Gastrocnemius medialis (tissue), 4 donors: Measurements from ENCODE around the gene PRMT7. TPM values are rescaled to one million over a fixed set of nuclear protein-coding genes. Genes with fewer than 3 reads are reported as not detected.
A peak's percentile ranks its signal among the peaks of the same experiment; 100 is the strongest.

Experiments used
- ATAC-seq, 2 donors: fragments of 150-250 bp; one replicate each; pipeline ENCODE4 v1.9.1; 2016
- DNase-seq, 2 donors: peaks; one replicate each; pipeline ENCODE4 v3.0.0-alpha.2; 2019
- H3K27ac ChIP-seq, 4 donors: fragments of 200-600 bp; sonication (generic); 1 replicate in 1 of 4; 2 replicates in 3 of 4; pipeline ENCODE4 v1.5.1; 2016 to 2018; ENCODE audit warnings: mild to moderate bottlenecking in 2 of 4, moderate library complexity in 1 of 4
- H3K27me3 ChIP-seq, 3 donors: fragments of 200-600 bp; sonication (generic) in 2 of 3; 1 replicate in 1 of 3; 2 replicates in 2 of 3; pipeline versions ENCODE4 v1.5.1 to v1.6.0; 2016 to 2019; ENCODE audit warnings: mild to moderate bottlenecking in 1 of 3, moderate library complexity in 1 of 3
- H3K36me3 ChIP-seq, 2 donors: fragments of 200-600 bp; sonication (generic) in 1 of 2; one replicate each; pipeline ENCODE4 v1.5.1; 2017 to 2018
- H3K4me1 ChIP-seq, 2 donors: fragments of 200-600 bp; sonication (generic) in 1 of 2; one replicate each; pipeline ENCODE4 v1.5.1; 2016 to 2017; ENCODE audit warnings: mild to moderate bottlenecking in 2 of 2
- H3K4me3 ChIP-seq, 4 donors: fragments of 200-600 bp; sonication (generic) in 3 of 4; 1 replicate in 1 of 4; 2 replicates in 3 of 4; pipeline ENCODE4 v1.5.1; 2016 to 2019; ENCODE audit warnings: mild to moderate bottlenecking in 2 of 4
- H3K9me3 ChIP-seq, 3 donors: fragments of 200-600 bp; sonication (generic) in 2 of 3; 1 replicate in 1 of 3; 2 replicates in 2 of 3; pipeline ENCODE4 v1.5.1; 2016 to 2019
- POLR2A ChIP-seq, 2 donors: fragments of 450-650 bp; IDR thresholded peaks; one replicate each; pipeline ENCODE4 v1.6.1; 2017; ENCODE audit warnings: antibody characterized with exemption in 2 of 2, mild to moderate bottlenecking in 2 of 2, moderate library complexity in 2 of 2
- in situ Hi-C, 4 donors: fragments of 200-750 bp; cut with MboI; loops; one replicate each; pipeline versions ENCODE4 v1.15.0 to v1.8.0; 2017; ENCODE audit warnings: low sequenced_read_pairs in 4 of 4
- intact Hi-C: fragments of 100-400 bp; cut with DNase I; formaldehyde crosslinking; loops from one replicate; pipeline ENCODE4 v1.15.1; 2023; ENCODE audit warnings: low total_unique reads
- total RNA-seq, 4 donors: library from RNA; depleted of rRNA; stranded (reverse); fragments of >200 nt; gene quantifications; one replicate each; pipeline versions ENCODE4 v1.1.0 to v1.2.3, GENCODE V29; 2016
- TF ChIP-seq, protein P1 (sequence below), 5 experiments: fragments of 450-650 bp in 3 of 5; fragments of 200-600 bp in 2 of 5; sonication (generic) in 2 of 5; IDR thresholded peaks in 4 of 5; conservative IDR thresholded peaks in 1 of 5; 1 replicate in 4 of 5; 2 replicates in 1 of 5; pipeline ENCODE4 v1.5.1; 2016 to 2019; ENCODE audit warnings: antibody characterized with exemption in 5 of 5, mild to moderate bottlenecking in 3 of 5, moderate library complexity in 3 of 5

PRMT7 gene
- total RNA-seq, 4 donors from 2014 or later = 22.2 to 41.0 (median 32.8) TPM

DNA sequence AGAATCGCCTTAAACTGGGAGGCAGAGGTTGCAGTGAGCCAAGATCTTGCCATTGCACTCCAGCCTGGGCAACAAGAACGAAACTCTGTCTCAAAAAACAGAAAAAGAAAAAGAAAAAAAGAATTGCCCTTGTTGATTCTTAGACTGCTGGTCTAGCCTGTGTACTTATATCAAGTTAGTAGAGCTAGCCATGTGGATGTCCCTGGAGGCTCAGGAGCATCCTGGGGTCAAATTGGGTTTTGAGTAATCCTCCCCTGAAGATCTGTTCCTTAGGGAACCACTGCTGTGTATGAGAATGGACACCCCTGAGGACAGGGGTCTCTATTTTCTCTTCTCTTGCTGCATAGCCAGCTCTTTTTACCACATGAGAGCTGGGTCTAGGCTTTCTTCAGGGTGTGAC lies 21.6 kb upstream of the PRMT7 start:
- Histone ChIP-seq H3K27ac (peak overlapping the region; percentile 86 to 99 (median 95)), H3K4me1 (peaks cover 66 to 69% of the 10 kb centered on the region in 2 donors)

DNA sequence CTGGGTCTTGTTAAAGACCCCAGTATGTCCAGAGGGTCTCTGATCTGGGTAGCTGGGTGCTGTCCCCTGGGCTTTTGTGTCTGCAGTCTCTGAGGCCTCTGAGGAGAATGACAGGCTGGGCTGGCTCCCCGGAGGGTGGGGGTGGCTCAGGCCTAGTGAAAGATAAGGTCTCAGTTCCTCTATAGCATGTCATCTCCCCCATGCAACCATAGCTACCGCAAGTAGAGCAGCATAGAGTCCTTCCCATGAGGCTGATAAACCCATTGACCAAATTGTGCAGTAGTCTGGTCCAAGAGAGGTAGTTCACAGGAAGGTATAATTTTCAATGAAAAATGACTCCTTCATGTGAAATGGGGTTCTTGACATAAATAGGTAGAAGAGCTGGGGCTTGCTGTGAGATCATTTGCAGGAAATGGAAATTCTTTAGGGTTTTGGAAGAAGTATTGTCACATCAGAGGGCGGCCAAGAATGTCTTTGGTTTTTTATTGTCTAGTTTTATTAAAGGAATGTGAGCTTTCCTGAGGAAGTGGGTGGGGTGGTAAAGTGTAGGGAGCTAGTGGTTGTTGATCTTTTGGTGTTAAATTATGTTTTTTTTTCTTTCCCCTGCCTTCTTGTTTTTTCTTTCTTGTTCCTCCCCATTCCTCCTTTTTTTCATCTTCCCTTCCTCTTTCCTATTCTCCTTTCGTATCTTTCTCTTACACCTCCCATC lies 21.0 kb upstream of the PRMT7 start:
- Histone ChIP-seq H3K27me3 (no peaks in the 10 kb centered on the region), H3K36me3 (peaks cover 0 to 73% of the 10 kb centered on the region in 2 donors), H3K4me3 (no peak overlapping the region), H3K27ac (peak overlapping the region; percentile 86 to 99 (median 95)), H3K9me3 (no peaks in the 10 kb centered on the region), H3K4me1 (peaks cover 61 to 63% of the 10 kb centered on the region in 2 donors)
- ATAC-seq (no peak), DNase-seq (no peak)
- intact Hi-C loops = no loop called here
- in situ Hi-C loops = no loop called here
- no peak for TF ChIP-seq POLR2A (IDR thresholded peaks at IDR 0.05)
- TF ChIP-seq, protein P1, sequence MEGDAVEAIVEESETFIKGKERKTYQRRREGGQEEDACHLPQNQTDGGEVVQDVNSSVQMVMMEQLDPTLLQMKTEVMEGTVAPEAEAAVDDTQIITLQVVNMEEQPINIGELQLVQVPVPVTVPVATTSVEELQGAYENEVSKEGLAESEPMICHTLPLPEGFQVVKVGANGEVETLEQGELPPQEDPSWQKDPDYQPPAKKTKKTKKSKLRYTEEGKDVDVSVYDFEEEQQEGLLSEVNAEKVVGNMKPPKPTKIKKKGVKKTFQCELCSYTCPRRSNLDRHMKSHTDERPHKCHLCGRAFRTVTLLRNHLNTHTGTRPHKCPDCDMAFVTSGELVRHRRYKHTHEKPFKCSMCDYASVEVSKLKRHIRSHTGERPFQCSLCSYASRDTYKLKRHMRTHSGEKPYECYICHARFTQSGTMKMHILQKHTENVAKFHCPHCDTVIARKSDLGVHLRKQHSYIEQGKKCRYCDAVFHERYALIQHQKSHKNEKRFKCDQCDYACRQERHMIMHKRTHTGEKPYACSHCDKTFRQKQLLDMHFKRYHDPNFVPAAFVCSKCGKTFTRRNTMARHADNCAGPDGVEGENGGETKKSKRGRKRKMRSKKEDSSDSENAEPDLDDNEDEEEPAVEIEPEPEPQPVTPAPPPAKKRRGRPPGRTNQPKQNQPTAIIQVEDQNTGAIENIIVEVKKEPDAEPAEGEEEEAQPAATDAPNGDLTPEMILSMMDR (IDR thresholded peaks at IDR 0.05 in 4 of 5, conservative IDR thresholded peaks at IDR 0.05 in 1 of 5) = no peak

More for the DNA sequence above, 21.6 kb upstream of the PRMT7 start:
- DNase-seq (no peak), ATAC-seq (no peak)
- intact Hi-C loops (no loop called here), in situ Hi-C loops (no loop called here)
- no peak overlapping the region for H3K4me3 ChIP-seq
- TF ChIP-seq, protein P1 (IDR thresholded peaks at IDR 0.05 in 4 of 5, conservative IDR thresholded peaks at IDR 0.05 in 1 of 5) = no peak
- TF ChIP-seq POLR2A (IDR thresholded peaks at IDR 0.05) = no peak
- H3K9me3 ChIP-seq = no peaks in the 10 kb centered on the region
- H3K36me3 ChIP-seq = peaks cover 0 to 67% of the 10 kb centered on the region in 2 donors
- H3K27me3 ChIP-seq = no peaks in the 10 kb centered on the region

DNA sequence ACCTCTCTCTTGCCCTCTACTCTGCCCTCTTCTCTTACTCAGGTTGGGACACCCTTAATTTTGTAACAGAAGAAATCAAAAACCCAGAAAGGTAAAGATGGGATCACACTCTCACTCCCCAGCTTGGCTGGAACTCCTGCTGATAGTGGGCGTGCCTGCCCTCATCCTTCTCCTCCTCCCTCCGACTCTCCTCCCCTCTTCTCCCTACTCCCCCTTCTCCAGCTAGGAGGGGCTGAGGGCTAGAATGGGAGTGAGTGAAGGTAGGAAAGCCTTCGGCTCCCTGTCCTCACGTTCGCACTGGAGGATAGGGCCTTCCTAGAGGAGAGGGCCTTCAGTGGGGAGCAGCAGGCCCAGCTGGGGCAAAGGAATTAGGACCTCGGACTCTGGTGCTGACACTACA lies 20.4 kb upstream of the PRMT7 start:
- Histone ChIP-seq H3K4me1 (peaks cover 54 to 57% of the 10 kb centered on the region in 2 donors), H3K27me3 (no peaks in the 10 kb centered on the region), H3K27ac (peak overlapping the region; percentile 86 to 99 (median 95)), H3K4me3 (no peak overlapping the region), H3K36me3 (peaks cover 0 to 80% of the 10 kb centered on the region in 2 donors), H3K9me3 (no peaks in the 10 kb centered on the region)
- in situ Hi-C loops (no loop called here), intact Hi-C loops (no loop called here)
- no peak for DNase-seq
- TF ChIP-seq, protein P1 (IDR thresholded peaks at IDR 0.05 in 4 of 5, conservative IDR thresholded peaks at IDR 0.05 in 1 of 5) = no peak
- TF ChIP-seq POLR2A (IDR thresholded peaks at IDR 0.05) = no peak
- ATAC-seq = no peak

- peak overlapping the region; percentile 86 to 99 (median 95) for H3K27ac ChIP-seq
- no peaks in the 10 kb centered on the region for H3K27me3 ChIP-seq
- in situ Hi-C loops = no loop called here
- DNase-seq (no peak), ATAC-seq (no peak)
- H3K4me1 ChIP-seq = peaks cover 49 to 54% of the 10 kb centered on the region in 2 donors
- H3K4me3 ChIP-seq = no peak overlapping the region
- no peak for TF ChIP-seq POLR2A (IDR thresholded peaks at IDR 0.05)
- TF ChIP-seq, protein P1 (IDR thresholded peaks at IDR 0.05 in 4 of 5, conservative IDR thresholded peaks at IDR 0.05 in 1 of 5) = no peak
- H3K36me3 ChIP-seq = peaks cover 0 to 85% of the 10 kb centered on the region in 2 donors
- no peaks in the 10 kb centered on the region for H3K9me3 ChIP-seq
- intact Hi-C loops = no loop called here
These were observed 19.6 kb upstream of the PRMT7 start for GRCh38 chr16:68291227-68291626.
